HG03342 (cell line): ENCODE measurements around the gene PATJ.
A peak's percentile ranks its signal among the peaks of the same experiment; 100 is the strongest.
"Not testable (repeated sequence)": the region's sequence is repeated elsewhere in the genome, so short reads cannot be mapped to it uniquely, and the experiment has no call there.

Experiments
- ATAC-seq: cut with Tn5 transposase; IDR thresholded peaks from one replicate; pipeline ENCODE4 v1.9.1; 2021; ENCODE audit warnings: mild to moderate bottlenecking, moderate library complexity; ENCODE audit not compliant: unreplicated experiment

The PATJ gene

GRCh38 chr1:61743716-61744580, 1.7 kb downstream of the PATJ start:
- ATAC-seq: no peak

DNA sequence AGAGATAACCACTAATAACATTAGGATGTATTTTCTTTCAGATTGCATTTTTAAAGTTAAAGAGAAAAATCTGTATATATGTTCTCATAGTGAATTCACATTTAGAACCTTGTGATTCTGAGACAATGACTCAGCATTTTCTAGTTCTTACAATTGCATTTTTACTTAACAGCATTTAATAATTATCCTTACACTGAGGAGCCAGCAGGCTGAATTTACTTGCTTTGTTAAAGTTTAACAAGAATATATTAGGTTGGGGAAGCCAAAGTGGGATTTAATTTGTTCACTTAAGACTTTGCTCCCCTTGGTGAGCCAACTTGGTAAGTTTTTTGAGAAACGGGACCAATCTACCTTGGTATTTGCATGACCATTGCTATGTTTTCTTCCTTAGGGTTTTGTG, 4.5 kb downstream of the PATJ start:
- no peak for ATAC-seq

- ATAC-seq: no peak
These were observed 6.3 kb downstream of the PATJ start for GRCh38 chr1:61748566-61748965.

DNA sequence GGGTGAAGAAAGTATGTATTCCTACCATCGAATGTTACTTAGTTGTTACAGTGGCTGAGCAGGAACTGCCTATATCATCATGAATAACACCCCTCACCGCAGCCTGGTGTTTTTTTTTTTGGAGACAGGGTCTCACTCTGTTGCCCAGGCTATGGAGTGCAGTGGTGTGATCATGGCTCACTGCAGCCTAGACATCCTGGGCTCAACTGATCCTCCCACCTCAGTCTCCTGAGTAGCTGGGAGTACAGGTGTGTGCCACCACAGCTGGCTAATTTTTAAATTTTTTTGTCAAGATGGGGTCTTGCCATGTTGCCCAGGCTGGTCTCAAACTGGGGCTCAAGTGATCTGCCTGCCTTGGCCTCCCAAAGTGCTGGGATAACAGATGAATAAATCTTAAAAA, 7.3 kb downstream of the PATJ start:
- ATAC-seq: no peak

DNA sequence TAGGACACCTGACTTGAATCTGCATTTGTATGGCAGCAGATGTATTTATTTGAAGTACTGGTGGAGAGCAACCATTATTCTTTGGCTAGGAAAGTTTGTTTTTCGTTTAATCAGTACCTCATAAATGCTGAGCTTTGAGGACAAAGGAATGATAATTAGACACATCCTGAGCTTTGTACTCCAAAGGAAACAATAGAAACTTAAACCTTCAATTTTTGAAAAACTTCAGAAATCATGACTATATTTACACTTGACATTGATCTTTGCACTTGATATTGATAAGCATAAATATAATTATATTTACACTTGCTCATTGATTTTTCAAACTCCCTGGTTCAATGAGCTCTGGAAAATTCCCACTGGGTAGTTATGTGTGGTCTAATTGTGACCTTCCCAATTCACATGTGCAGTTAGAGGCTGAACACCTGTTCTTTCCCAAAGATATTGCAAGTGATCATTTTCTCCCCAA, 10.7 kb downstream of the PATJ start:
- no peak for ATAC-seq

DNA sequence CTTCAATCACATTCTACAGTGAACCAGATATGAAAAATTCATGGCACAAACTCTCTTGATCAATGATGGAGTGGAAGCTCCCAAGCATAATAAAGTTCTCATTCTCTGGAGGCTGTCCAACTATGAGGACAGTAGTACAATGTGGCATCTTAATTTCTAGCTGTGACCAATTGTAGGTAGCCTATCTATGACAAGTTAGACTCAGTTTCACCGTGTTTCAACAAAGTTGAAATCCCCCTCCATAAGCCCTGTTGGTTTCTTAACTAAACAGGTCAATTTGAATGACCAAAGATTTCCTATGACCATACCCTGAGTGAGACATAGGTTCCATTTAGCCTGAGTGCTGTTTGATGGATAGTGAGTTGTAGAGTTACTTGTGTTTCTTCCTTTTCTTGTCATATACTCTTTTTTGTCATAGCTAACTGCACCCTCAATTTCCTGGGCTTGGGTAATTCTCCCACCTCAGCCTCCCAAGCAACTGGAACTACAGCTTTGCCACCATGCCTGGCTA, 11.8 kb downstream of the PATJ start:
- ATAC-seq: no peak

- no peak for ATAC-seq
These were observed 12.3 kb downstream of the PATJ start for GRCh38 chr1:61754545-61754944.

- ATAC-seq: no peak
These were observed 14.5 kb downstream of the PATJ start for GRCh38 chr1:61756773-61757172.

- no peak for ATAC-seq
These were observed 15.7 kb downstream of the PATJ start for GRCh38 chr1:61757950-61758349.

DNA sequence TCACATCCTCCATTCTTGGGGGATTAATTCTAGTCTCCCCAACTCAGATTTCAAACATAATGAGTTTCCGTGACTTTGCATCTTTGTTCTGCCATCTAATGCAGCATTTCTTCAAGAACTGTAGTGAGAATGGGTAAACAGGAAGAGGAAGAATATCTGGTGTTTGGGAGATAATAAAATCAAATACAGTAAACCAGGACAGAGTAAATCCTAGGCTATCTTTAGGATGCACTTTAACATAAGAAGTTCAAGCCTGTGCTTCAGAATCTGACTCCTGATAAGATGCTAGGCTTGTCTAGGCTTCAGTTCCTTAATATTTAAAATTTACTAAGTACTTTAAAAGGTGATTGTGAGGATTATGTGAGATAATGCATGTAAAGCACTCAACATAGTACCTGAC, 27.9 kb downstream of the PATJ start:
- no peak for ATAC-seq

DNA sequence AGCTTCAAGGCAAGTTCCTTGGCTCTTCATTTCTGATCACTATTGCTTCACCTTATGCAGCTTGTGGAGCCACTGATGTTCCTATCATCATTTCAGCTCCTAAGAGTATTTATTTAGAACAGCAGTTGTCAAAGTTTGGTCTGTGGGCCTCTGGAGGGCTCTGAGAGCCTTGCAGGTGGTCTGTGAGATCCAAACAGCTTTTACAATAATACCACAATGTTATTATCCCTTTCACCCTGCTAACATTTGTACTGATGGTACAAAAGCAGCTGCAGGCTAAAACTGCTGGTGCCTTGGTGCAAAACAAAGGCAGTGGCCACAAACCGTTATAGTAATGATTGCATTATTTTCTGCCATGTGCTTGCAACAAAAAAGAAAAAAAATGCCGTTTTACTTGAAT, 33.8 kb downstream of the PATJ start:
- ATAC-seq: no peak

GRCh38 chr1:61779231-61779630, 37.0 kb downstream of the PATJ start:
- no peak for ATAC-seq

GRCh38 chr1:61781151-61781550, 38.9 kb downstream of the PATJ start:
- ATAC-seq: no peak

GRCh38 chr1:61782771-61783170, 40.5 kb downstream of the PATJ start:
- ATAC-seq: peak; percentile 96

- no peak for ATAC-seq
These were observed 42.4 kb downstream of the PATJ start for GRCh38 chr1:61784726-61785125.

- no peak for ATAC-seq
These were observed 48.6 kb downstream of the PATJ start for GRCh38 chr1:61790837-61791236.

DNA sequence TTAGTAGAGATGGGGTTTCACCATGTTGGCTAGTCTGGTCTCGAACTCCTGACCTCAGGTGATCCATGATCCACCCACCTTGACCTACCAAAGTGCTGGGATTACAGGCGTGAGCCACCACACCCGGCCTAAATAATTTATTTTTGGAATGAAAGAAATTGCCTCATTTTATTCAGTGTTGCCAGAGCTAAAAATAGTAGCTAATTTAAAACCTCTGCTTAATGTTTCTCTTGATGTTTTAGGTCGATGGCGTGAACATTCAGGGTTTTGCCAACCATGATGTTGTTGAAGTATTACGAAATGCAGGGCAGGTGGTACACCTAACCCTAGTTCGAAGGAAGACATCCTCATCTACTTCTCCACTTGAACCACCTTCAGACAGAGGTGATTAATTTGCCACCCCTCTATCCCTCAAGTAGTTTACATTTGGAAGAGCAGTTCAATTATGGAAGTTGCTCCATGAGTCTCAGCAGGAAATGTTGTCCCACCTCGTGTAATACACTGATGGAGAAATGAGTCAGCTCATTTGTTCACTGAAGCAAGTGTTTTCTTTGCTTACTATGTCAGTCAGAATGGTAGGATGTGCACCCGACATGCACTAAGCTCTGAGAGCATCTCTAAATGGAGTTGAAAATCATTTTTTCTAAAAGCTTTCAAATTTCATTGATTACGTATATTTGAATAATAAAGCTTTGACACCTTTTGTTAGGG, 54.9 kb downstream of the PATJ start:
- ATAC-seq: no peak

DNA sequence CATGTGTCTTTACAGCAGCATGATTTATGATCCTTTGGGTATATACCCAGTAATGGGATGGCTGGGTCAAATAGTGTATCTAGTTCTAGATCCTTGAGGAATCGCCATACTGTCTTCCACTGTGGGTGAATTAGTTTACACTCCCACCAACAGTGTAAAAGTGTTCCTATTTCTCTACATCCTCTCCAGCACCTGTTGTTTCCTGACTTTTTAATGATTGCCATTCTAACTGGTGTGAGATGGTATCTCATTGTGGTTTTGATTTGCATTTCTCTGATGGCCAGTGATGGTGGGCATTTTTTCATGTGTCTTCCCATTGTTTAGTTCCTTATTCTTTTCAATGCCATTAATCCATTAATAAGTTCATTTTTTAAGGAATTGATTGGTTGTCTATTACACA, 58.8 kb downstream of the PATJ start:
- not testable (repeated sequence) for ATAC-seq

GRCh38 chr1:61807606-61808140, 65.4 kb downstream of the PATJ start:
- ATAC-seq: no peak

DNA sequence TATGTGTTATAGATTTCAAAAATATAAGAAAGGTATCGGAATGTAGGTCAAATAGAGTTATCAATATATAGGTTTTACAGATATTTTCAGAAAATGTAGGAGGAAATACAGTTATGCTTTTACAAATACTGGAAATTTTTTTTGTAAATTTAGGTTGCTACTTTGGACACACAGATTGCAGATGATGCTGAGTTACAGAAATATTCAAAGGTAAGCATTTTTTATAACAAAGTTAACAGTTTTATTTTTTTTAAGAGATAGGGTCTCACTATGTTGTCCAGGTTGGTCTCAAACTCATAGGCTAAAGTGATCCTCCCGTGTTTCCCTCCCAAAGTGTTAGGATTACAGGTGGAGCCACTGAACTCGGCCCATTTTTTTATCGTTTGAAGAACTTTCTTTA, 66.0 kb downstream of the PATJ start:
- no peak for ATAC-seq

- no peak for ATAC-seq
These were observed 66.7 kb downstream of the PATJ start for GRCh38 chr1:61808968-61809367.

- no peak for ATAC-seq
These were observed 70.6 kb downstream of the PATJ start for GRCh38 chr1:61812916-61813315.
